H1 (cell line): ENCODE results near the gene SLC66A1.

Source experiments
- CHD2 ChIP-seq: IDR thresholded peaks from 2 replicates; pipeline ENCODE4 v1.6.1; 2012; ENCODE audit warnings: low read length, improper control_type of control experiment
- CREB1 ChIP-seq: IDR thresholded peaks from 2 replicates; pipeline ENCODE4 v1.6.1; 2012; ENCODE audit warnings: inconsistent platforms
- CTCF ChIP-seq, 3 experiments: IDR thresholded peaks; 1 replicate in 2 of 3; 2 replicates in 1 of 3; pipeline versions ENCODE4 v1.5.1 to v1.6.1; 2011; ENCODE audit warnings: low read length in 3 of 3, mild to moderate bottlenecking in 3 of 3, inconsistent platforms in 2 of 3, low read depth in 1 of 3, moderate library complexity in 1 of 3; ENCODE audit not compliant: insufficient read depth in 1 of 3; ENCODE audit errors: control extremely low read depth in 1 of 3
- EP300 ChIP-seq, 2 experiments: IDR thresholded peaks; 1 replicate in 1 of 2; 2 replicates in 1 of 2; pipeline ENCODE4 v1.6.1; 2011 to 2012; ENCODE audit warnings: low read depth in 2 of 2, low read length in 2 of 2, mild to moderate bottlenecking in 2 of 2, borderline replicate concordance in 1 of 2, inconsistent platforms in 1 of 2, moderate library complexity in 1 of 2
- FOSL1 ChIP-seq: IDR thresholded peaks from 2 replicates; pipeline ENCODE4 v1.6.1; 2011; ENCODE audit warnings: mild to moderate bottlenecking, low read depth, low read length, moderate library complexity; ENCODE audit not compliant: insufficient read depth
- GABPA ChIP-seq: IDR thresholded peaks from 2 replicates; pipeline ENCODE4 v1.6.1; 2011; ENCODE audit warnings: mild to moderate bottlenecking, low read length, moderate library complexity, borderline replicate concordance; ENCODE audit not compliant: insufficient read depth
- POLR2A ChIP-seq, 2 experiments: IDR thresholded peaks; 1 replicate in 1 of 2; 2 replicates in 1 of 2; pipeline ENCODE4 v1.6.1; 2011; ENCODE audit warnings: low read depth in 2 of 2, low read length in 2 of 2, mild to moderate bottlenecking in 2 of 2; ENCODE audit errors: control extremely low read depth in 1 of 2
- POLR2AphosphoS5 ChIP-seq: IDR thresholded peaks from 2 replicates; pipeline ENCODE4 v1.6.1; 2011; ENCODE audit warnings: low read depth, low read length
- TEAD4 ChIP-seq: IDR thresholded peaks from 2 replicates; pipeline ENCODE4 v1.6.1; 2012; ENCODE audit warnings: low read depth, low read length, inconsistent platforms, mixed read lengths
- ZNF274 ChIP-seq: IDR thresholded peaks from 2 replicates; pipeline ENCODE4 v1.7.0; 2012; ENCODE audit warnings: low read length, borderline replicate concordance; ENCODE audit errors: extremely low read depth

GRCh38 chr1:19354531-19354981 is 42.4 kb downstream of the SLC66A1 start:
- no peak for TF ChIP-seq POLR2A (IDR thresholded peaks at IDR 0.05; ENCODE audit: control extremely low read depth in 1 of 2, low read depth in 2 of 2, low read length in 2 of 2)
- no peak for TF ChIP-seq FOSL1
- TF ChIP-seq EP300 (IDR thresholded peaks at IDR 0.05; ENCODE audit: borderline replicate concordance in 1 of 2, low read depth in 2 of 2, low read length in 2 of 2): no peak
- TF ChIP-seq POLR2AphosphoS5: no peak
- no peak for TF ChIP-seq CTCF (IDR thresholded peaks at IDR 0.05; ENCODE audit: control extremely low read depth in 1 of 3, insufficient read depth in 1 of 3, low read depth in 1 of 3, low read length in 3 of 3)
- no peak for TF ChIP-seq CREB1
- no peak for TF ChIP-seq CHD2
- TF ChIP-seq ZNF274: no peak
- TF ChIP-seq GABPA: no peak
- TF ChIP-seq TEAD4: no peak
